GM13976 (cell line): ENCODE data around the gene CDH13.

Experiments used
- DNase-seq: peaks from one replicate; pipeline ENCODE4 v3.0.0; 2012; ENCODE audit warnings: low spot score
- CTCF ChIP-seq: IDR thresholded peaks from 2 replicates; pipeline ENCODE4 v1.5.1; 2012; ENCODE audit warnings: borderline replicate concordance, mild to moderate bottlenecking; ENCODE audit not compliant: insufficient read depth; ENCODE audit errors: extremely low read depth, missing control alignments, control extremely low read depth
- in situ Hi-C: fragments of 300-500 bp; cut with MboI; formaldehyde crosslinking; loops from one replicate; pipeline ENCODE4 v1.12.0; 2022; ENCODE audit warnings: low sequenced_read_pairs, mixed read lengths, inconsistent platforms; ENCODE audit not compliant: unreplicated experiment

CDH13 gene

GRCh38 chr16:83494459-83494858 lies 867.7 kb downstream of the CDH13 start:
- no peak for DNase-seq
- in situ Hi-C loops: no loop called here
- no peak for TF ChIP-seq CTCF

- DNase-seq: no peak
- TF ChIP-seq CTCF: no peak
- in situ Hi-C loops: no loop called here
These were observed 874.7 kb downstream of the CDH13 start for GRCh38 chr16:83501481-83501880.

GRCh38 chr16:83508295-83508694 lies 881.5 kb downstream of the CDH13 start:
- in situ Hi-C loops: no loop called here
- no peak for TF ChIP-seq CTCF
- no peak for DNase-seq

GRCh38 chr16:83509316-83509715 lies 882.5 kb downstream of the CDH13 start:
- no peak for DNase-seq
- no peak for TF ChIP-seq CTCF
- in situ Hi-C loops: no loop called here

- TF ChIP-seq CTCF: no peak
- in situ Hi-C loops: no loop called here
- no peak for DNase-seq
These were observed 884.1 kb downstream of the CDH13 start for GRCh38 chr16:83510906-83511305.

- in situ Hi-C loops: no loop called here
- no peak for DNase-seq
- no peak for TF ChIP-seq CTCF
These were observed 886.4 kb downstream of the CDH13 start for GRCh38 chr16:83513008-83513755.

GRCh38 chr16:83515395-83515794 lies 888.6 kb downstream of the CDH13 start:
- no peak for DNase-seq
- no peak for TF ChIP-seq CTCF
- in situ Hi-C loops: no loop called here
